Forelimb muscle (tissue), 1 donor: ENCODE results near the gene SLC24A4. TPM values are rescaled to one million over a fixed set of nuclear protein-coding genes. Genes with fewer than 3 reads are reported as not detected.

Experiments used
- DNase-seq: peaks from one replicate; pipeline ENCODE4 v3.0.0-alpha.2; 2013; ENCODE audit warnings: low read depth
- polyA plus RNA-seq: library from polyadenylated mRNA; unstranded; fragments of 120-200 nt; gene quantifications from one replicate; pipeline ENCODE4 v1.2.1, GENCODE V29; 2013; ENCODE audit not compliant: insufficient read length

Gene SLC24A4
- 2.1 TPM for polyA plus RNA-seq

- DNase-seq: no peak
Measured at GRCh38 chr14:92323011-92323915, at the start of gene SLC24A4. TSS of gene SLC24A4 (plus strand) at chr14:92323165. CDS start at chr14:92323831, 666 bp downstream.

GRCh38 chr14:92273166-92273565, 49.8 kb upstream of the SLC24A4 start:
- DNase-seq: no peak

- DNase-seq: no peak
Measured at GRCh38 chr14:92274055-92274454, 48.9 kb upstream of the SLC24A4 start.

- DNase-seq: no peak
Measured at GRCh38 chr14:92276074-92276473, 46.9 kb upstream of the SLC24A4 start.

GRCh38 chr14:92277031-92277430, 45.9 kb upstream of the SLC24A4 start:
- DNase-seq: no peak

- no peak for DNase-seq
Measured at GRCh38 chr14:92280554-92281262, 42.3 kb upstream of the SLC24A4 start.

GRCh38 chr14:92282669-92283068, 40.3 kb upstream of the SLC24A4 start:
- no peak for DNase-seq

- DNase-seq: no peak
Measured at GRCh38 chr14:92285311-92285710, 37.7 kb upstream of the SLC24A4 start.

GRCh38 chr14:92287987-92288386, 35.0 kb upstream of the SLC24A4 start:
- DNase-seq: no peak

- DNase-seq: no peak
Measured at GRCh38 chr14:92288994-92289660, 33.8 kb upstream of the SLC24A4 start.

GRCh38 chr14:92292673-92293072, 30.3 kb upstream of the SLC24A4 start:
- DNase-seq: no peak

- DNase-seq: no peak
Measured at GRCh38 chr14:92294506-92294905, 28.5 kb upstream of the SLC24A4 start.

GRCh38 chr14:92297818-92298595, 25.0 kb upstream of the SLC24A4 start:
- DNase-seq: no peak

GRCh38 chr14:92302481-92302880, 20.5 kb upstream of the SLC24A4 start:
- DNase-seq: no peak

- no peak for DNase-seq
Measured at GRCh38 chr14:92308716-92309115, 14.2 kb upstream of the SLC24A4 start.

GRCh38 chr14:92309968-92310530, 12.9 kb upstream of the SLC24A4 start:
- DNase-seq: no peak

GRCh38 chr14:92310776-92311375, 12.1 kb upstream of the SLC24A4 start:
- peak; percentile 35 for DNase-seq

GRCh38 chr14:92314182-92314581, 8.8 kb upstream of the SLC24A4 start:
- no peak for DNase-seq

GRCh38 chr14:92315050-92315805, 7.7 kb upstream of the SLC24A4 start:
- DNase-seq: no peak

GRCh38 chr14:92316176-92316575, 6.8 kb upstream of the SLC24A4 start:
- peak; percentile 39 for DNase-seq
